GM23338 (cell line): Measurements from ENCODE around the gene BRF1. TPM values are rescaled to one million over a fixed set of nuclear protein-coding genes. Genes with fewer than 3 reads are reported as not detected.

Experiments used
- ATAC-seq: fragments of 200-7000 bp; cut with Tn5 transposase; 3 replicates; pipeline ENCODE4 v1.9.1; 2020
- DNase-seq: peaks from one replicate; pipeline ENCODE4 v3.0.0-alpha.2; 2015; ENCODE audit warnings: low spot score
- H2AFZ ChIP-seq: fragments of 200-600 bp; sonication (generic); 2 replicates; pipeline ENCODE4 v1.8.0; 2016; ENCODE audit warnings: antibody characterized with exemption, mild to moderate bottlenecking, moderate library complexity
- H3F3A ChIP-seq: fragments of 200-600 bp; sonication (generic); replicated peaks from 2 replicates; pipeline ENCODE4 v1.8.0; 2017; ENCODE audit warnings: antibody characterized with exemption, mixed run types, low read depth
- H3K27ac ChIP-seq: fragments of 200-600 bp; sonication (generic); 2 replicates; pipeline ENCODE4 v1.6.1; 2016; ENCODE audit warnings: low read depth
- H3K27me3 ChIP-seq: fragments of 200-600 bp; sonication (generic); 2 replicates; pipeline ENCODE4 v1.8.0; 2016; ENCODE audit warnings: mild to moderate bottlenecking, mixed run types, moderate library complexity; ENCODE audit not compliant: insufficient read depth
- H3K36me3 ChIP-seq: fragments of 200-600 bp; sonication (generic); 2 replicates; pipeline ENCODE4 v1.8.0; 2016; ENCODE audit warnings: mild to moderate bottlenecking; ENCODE audit not compliant: insufficient read depth
- H3K4me1 ChIP-seq: fragments of 200-600 bp; sonication (generic); 2 replicates; pipeline ENCODE4 v1.8.0; 2016; ENCODE audit warnings: mild to moderate bottlenecking, moderate library complexity; ENCODE audit not compliant: insufficient read depth
- H3K4me2 ChIP-seq: fragments of 200-600 bp; sonication (generic); 2 replicates; pipeline ENCODE4 v1.7.1; 2017; ENCODE audit warnings: mixed run types
- H3K4me3 ChIP-seq: fragments of 200-600 bp; sonication (generic); 2 replicates; pipeline ENCODE4 v1.6.1; 2016; ENCODE audit warnings: mixed run types
- H3K79me2 ChIP-seq: fragments of 200-600 bp; sonication (generic); replicated peaks from 2 replicates; pipeline ENCODE4 v1.8.0; 2017; ENCODE audit warnings: mild to moderate bottlenecking; ENCODE audit not compliant: insufficient read depth
- H3K9me2 ChIP-seq: fragments of 200-600 bp; sonication (generic); 2 replicates; pipeline ENCODE4 v1.8.0; 2017; ENCODE audit not compliant: insufficient read depth
- H4K20me1 ChIP-seq: fragments of 200-600 bp; sonication (generic); replicated peaks from 2 replicates; pipeline ENCODE4 v1.8.0; 2017; ENCODE audit warnings: mild to moderate bottlenecking; ENCODE audit not compliant: insufficient read depth
- H3K27ac Mint-ChIP-seq: 2 replicates; pipeline ENCODE4 v1.8.0; 2020; ENCODE audit warnings: inconsistent platforms, mild to moderate bottlenecking, moderate library complexity, mixed read lengths
- H3K27me3 Mint-ChIP-seq: 3 replicates; pipeline ENCODE4 v1.8.0; 2022; ENCODE audit warnings: low read depth, mild to moderate bottlenecking, moderate library complexity, mixed read lengths, inconsistent platforms; ENCODE audit not compliant: insufficient read depth, poor library complexity
- H3K36me3 Mint-ChIP-seq: 3 replicates; pipeline ENCODE4 v1.8.0; 2021; ENCODE audit warnings: low read depth, mild to moderate bottlenecking, inconsistent platforms, moderate library complexity, mixed read lengths
- H3K4me1 Mint-ChIP-seq: 3 replicates; pipeline ENCODE4 v1.8.0; 2020; ENCODE audit warnings: mild to moderate bottlenecking, inconsistent platforms, mixed read lengths
- H3K4me3 Mint-ChIP-seq: 3 replicates; pipeline ENCODE4 v1.8.0; 2021; ENCODE audit warnings: moderate library complexity, mild to moderate bottlenecking, inconsistent platforms, mixed read lengths
- H3K9me3 Mint-ChIP-seq: 3 replicates; pipeline ENCODE4 v1.8.0; 2020; ENCODE audit warnings: moderate library complexity, mild to moderate bottlenecking, inconsistent platforms, mixed read lengths
- CREB1 ChIP-seq: fragments of 250-450 bp; sonication (Bioruptor Pico); IDR thresholded peaks from 2 replicates; pipeline ENCODE4 v1.5.0; 2020; ENCODE audit warnings: low read depth, mild to moderate bottlenecking, moderate library complexity
- EZH2 ChIP-seq: fragments of 200-600 bp; sonication (generic); IDR thresholded peaks from one replicate; pipeline ENCODE4 v1.8.0; 2017; ENCODE audit warnings: antibody characterized with exemption, mild to moderate bottlenecking, low read depth; ENCODE audit not compliant: unreplicated experiment
- JUNB ChIP-seq: IDR thresholded peaks from one replicate; pipeline ENCODE4 v1.6.1; 2016; ENCODE audit warnings: antibody characterized with exemption; ENCODE audit not compliant: unreplicated experiment
- NANOG ChIP-seq: IDR thresholded peaks from 2 replicates; pipeline ENCODE4 v1.6.1; 2016; ENCODE audit warnings: antibody characterized with exemption, borderline replicate concordance
- POLR2AphosphoS5 ChIP-seq: IDR thresholded peaks from 2 replicates; pipeline ENCODE4 v1.6.1; 2016; ENCODE audit warnings: antibody characterized with exemption, low read depth
- ZNF331 ChIP-seq: fragments of 250-450 bp; sonication (Bioruptor Pico); IDR thresholded peaks from 2 replicates; pipeline ENCODE4 v1.5.0; 2020; ENCODE audit warnings: low read depth, mild to moderate bottlenecking, moderate library complexity
- polyA plus RNA-seq: library from polyadenylated mRNA; unstranded; fragments of >200 nt; fragmentation: Nextera tagmentation; extraction: Ambion mirVana; gene quantifications from 2 replicates; pipeline ENCODE4 v1.2.1, GENCODE V29; 2016
- total RNA-seq: library from RNA; depleted of rRNA; stranded (reverse); fragments of >200 nt; shearing (Covaris generic); gene quantifications from 2 replicates; pipeline ENCODE4 v1.2.3, GENCODE V29; 2014
- TF ChIP-seq, protein P1 (sequence below): IDR thresholded peaks from 2 replicates; pipeline ENCODE4 v1.6.1; 2016; ENCODE audit warnings: antibody characterized with exemption
- TF ChIP-seq, protein P2 (sequence below), 2 experiments: fragments of 200-600 bp in 1 of 2; sonication (generic) in 1 of 2; conservative IDR thresholded peaks; 2 replicates each; pipeline versions ENCODE4 v1.5.1 to v1.6.1; 2016 to 2017; ENCODE audit warnings: antibody characterized with exemption in 2 of 2, low read depth in 2 of 2, mild to moderate bottlenecking in 2 of 2, moderate library complexity in 1 of 2
- TF ChIP-seq, protein P3 (sequence below): IDR thresholded peaks from one replicate; pipeline ENCODE4 v1.6.1; 2018; ENCODE audit warnings: antibody characterized with exemption; ENCODE audit not compliant: unreplicated experiment

BRF1 gene
- total and polyA plus RNA-seq, 2 experiments from 2014 or later, result 8.6 to 29.9 TPM

DNA sequence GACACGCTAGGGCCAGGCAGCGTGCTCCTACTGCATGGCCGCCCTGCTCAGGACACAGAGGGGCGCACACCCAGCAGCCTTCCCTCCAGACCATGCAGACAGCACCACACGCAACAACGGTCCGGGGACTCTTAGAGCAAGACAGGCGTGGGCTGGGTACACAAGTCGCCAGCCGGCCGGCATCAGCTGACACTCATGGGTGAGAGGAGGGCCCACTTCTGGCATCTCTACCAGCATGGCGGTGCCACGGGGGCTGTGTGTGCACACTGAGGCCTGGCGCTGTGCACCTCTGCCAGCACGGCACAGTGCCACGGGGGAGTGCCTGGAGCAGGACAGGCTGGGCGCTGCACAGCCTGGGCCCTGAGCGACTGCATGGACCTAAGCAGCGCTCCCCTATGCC is 59.2 kb downstream of the BRF1 start:
- Mint-ChIP-seq H3K4me3 (no peak overlapping the region), H3K27ac (no peak overlapping the region), H3K4me1 (no peaks in the 10 kb centered on the region), H3K27me3 (peaks cover 1% of the 10 kb centered on the region), H3K9me3 (no peaks in the 10 kb centered on the region), H3K36me3 (no peaks in the 10 kb centered on the region)
- Histone ChIP-seq H3K27me3 (no peaks in the 10 kb centered on the region), H2AFZ (no peak overlapping the region), H3K4me1 (no peaks in the 10 kb centered on the region), H3K79me2 (peaks cover 8% of the 10 kb centered on the region; the same call in 1 of the 2 replicates), H3K4me3 (no peak overlapping the region), H3K36me3 (no peaks in the 10 kb centered on the region), H4K20me1 (peaks cover 3% of the 10 kb centered on the region), H3K9me2 (no peaks in the 10 kb centered on the region), H3K4me2 (no peak overlapping the region), H3F3A (no peaks in the 10 kb centered on the region), H3K27ac (no peak overlapping the region)
- TF ChIP-seq, protein P1, sequence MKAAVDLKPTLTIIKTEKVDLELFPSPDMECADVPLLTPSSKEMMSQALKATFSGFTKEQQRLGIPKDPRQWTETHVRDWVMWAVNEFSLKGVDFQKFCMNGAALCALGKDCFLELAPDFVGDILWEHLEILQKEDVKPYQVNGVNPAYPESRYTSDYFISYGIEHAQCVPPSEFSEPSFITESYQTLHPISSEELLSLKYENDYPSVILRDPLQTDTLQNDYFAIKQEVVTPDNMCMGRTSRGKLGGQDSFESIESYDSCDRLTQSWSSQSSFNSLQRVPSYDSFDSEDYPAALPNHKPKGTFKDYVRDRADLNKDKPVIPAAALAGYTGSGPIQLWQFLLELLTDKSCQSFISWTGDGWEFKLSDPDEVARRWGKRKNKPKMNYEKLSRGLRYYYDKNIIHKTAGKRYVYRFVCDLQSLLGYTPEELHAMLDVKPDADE, result no peak
- TF ChIP-seq, protein P2, sequence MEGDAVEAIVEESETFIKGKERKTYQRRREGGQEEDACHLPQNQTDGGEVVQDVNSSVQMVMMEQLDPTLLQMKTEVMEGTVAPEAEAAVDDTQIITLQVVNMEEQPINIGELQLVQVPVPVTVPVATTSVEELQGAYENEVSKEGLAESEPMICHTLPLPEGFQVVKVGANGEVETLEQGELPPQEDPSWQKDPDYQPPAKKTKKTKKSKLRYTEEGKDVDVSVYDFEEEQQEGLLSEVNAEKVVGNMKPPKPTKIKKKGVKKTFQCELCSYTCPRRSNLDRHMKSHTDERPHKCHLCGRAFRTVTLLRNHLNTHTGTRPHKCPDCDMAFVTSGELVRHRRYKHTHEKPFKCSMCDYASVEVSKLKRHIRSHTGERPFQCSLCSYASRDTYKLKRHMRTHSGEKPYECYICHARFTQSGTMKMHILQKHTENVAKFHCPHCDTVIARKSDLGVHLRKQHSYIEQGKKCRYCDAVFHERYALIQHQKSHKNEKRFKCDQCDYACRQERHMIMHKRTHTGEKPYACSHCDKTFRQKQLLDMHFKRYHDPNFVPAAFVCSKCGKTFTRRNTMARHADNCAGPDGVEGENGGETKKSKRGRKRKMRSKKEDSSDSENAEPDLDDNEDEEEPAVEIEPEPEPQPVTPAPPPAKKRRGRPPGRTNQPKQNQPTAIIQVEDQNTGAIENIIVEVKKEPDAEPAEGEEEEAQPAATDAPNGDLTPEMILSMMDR (conservative IDR thresholded peaks at IDR 0.05; ENCODE audit: low read depth in 2 of 2), result no peak
- TF ChIP-seq POLR2AphosphoS5 (no peak), CREB1 (CRISPR knock-in tag) (no peak), EZH2 (no peak), ZNF331 (CRISPR knock-in tag) (no peak), JUNB (no peak)
- DNase-seq (no peak), ATAC-seq (no peak)

DNA sequence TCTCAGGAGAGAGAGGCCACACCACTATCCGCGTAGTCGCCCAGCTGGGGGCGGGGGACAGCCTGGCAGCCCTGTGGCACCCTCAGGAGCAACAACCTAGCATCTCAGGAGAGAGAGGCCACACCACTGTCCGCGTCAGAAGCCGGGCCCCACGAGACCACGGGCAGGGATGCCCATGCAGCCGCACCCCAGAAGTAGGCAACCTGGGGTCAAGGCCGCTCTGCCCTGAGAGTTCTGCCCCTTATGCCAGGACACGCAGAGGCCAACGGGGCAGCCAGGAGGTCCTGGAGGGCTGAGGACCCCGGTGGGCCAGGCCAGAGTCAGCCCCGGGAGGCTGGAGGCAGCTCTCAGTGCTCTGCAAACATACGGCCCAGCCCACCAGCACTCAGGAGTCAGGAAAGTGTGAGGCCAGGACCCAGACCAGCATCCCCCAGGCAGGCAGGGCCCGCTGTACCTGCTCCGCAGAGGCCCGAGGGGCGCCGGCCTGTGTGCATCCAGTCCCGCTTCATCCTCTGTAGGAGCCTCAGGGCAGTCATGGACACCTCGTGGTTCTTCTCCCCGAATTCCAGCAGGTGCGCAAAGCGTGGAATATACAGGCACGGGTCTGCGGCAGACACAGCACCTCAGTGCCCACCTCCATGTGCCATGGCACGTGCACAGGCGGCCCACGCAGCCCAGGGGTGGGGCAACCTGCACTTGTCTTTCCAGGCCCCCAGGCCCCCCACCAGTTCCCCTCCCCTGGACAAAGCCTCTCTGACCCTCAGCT is 59.8 kb downstream of the BRF1 start:
- H3F3A ChIP-seq, result no peaks in the 10 kb centered on the region
- no peaks in the 10 kb centered on the region for H3K36me3 ChIP-seq
- H3K9me2 ChIP-seq, result no peaks in the 10 kb centered on the region
- no peaks in the 10 kb centered on the region for H3K27me3 ChIP-seq
- no peaks in the 10 kb centered on the region for H3K4me1 ChIP-seq
- no peaks in the 10 kb centered on the region for H3K36me3 Mint-ChIP-seq
- no peak overlapping the region for H3K4me3 Mint-ChIP-seq
- H3K9me3 Mint-ChIP-seq, result no peaks in the 10 kb centered on the region
- no peak overlapping the region for H3K27ac Mint-ChIP-seq
- no peak overlapping the region for H3K4me3 ChIP-seq
- peaks cover under 1% of the 10 kb centered on the region for H4K20me1 ChIP-seq
- H3K79me2 ChIP-seq, result peaks cover 8% of the 10 kb centered on the region; the same call in 1 of the 2 replicates
- H3K4me1 Mint-ChIP-seq, result no peaks in the 10 kb centered on the region
- H3K27ac ChIP-seq, result no peak overlapping the region
- DNase-seq (no peak), ATAC-seq (no peak)
- H3K4me2 ChIP-seq, result no peak overlapping the region
- H2AFZ ChIP-seq, result no peak overlapping the region
- H3K27me3 Mint-ChIP-seq, result peaks cover 1% of the 10 kb centered on the region
- TF ChIP-seq CREB1 (CRISPR knock-in tag) (no peak), NANOG (no peak)
- TF ChIP-seq, protein P3, sequence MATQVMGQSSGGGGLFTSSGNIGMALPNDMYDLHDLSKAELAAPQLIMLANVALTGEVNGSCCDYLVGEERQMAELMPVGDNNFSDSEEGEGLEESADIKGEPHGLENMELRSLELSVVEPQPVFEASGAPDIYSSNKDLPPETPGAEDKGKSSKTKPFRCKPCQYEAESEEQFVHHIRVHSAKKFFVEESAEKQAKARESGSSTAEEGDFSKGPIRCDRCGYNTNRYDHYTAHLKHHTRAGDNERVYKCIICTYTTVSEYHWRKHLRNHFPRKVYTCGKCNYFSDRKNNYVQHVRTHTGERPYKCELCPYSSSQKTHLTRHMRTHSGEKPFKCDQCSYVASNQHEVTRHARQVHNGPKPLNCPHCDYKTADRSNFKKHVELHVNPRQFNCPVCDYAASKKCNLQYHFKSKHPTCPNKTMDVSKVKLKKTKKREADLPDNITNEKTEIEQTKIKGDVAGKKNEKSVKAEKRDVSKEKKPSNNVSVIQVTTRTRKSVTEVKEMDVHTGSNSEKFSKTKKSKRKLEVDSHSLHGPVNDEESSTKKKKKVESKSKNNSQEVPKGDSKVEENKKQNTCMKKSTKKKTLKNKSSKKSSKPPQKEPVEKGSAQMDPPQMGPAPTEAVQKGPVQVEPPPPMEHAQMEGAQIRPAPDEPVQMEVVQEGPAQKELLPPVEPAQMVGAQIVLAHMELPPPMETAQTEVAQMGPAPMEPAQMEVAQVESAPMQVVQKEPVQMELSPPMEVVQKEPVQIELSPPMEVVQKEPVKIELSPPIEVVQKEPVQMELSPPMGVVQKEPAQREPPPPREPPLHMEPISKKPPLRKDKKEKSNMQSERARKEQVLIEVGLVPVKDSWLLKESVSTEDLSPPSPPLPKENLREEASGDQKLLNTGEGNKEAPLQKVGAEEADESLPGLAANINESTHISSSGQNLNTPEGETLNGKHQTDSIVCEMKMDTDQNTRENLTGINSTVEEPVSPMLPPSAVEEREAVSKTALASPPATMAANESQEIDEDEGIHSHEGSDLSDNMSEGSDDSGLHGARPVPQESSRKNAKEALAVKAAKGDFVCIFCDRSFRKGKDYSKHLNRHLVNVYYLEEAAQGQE, result no peak
